Activated T-helper 1 cell treated with Interleukin-2 at 50 U/mL for 16 hours (primary cell): ENCODE measurements around the gene MYT1.
"Not testable (repeated sequence)": the region's sequence is repeated elsewhere in the genome, so short reads cannot be mapped to it uniquely, and the experiment has no call there.

Source experiments
- DNase-seq: peaks from one replicate; pipeline ENCODE4 v3.0.0-alpha.2; 2020; ENCODE audit warnings: low read depth

MYT1 gene

DNA sequence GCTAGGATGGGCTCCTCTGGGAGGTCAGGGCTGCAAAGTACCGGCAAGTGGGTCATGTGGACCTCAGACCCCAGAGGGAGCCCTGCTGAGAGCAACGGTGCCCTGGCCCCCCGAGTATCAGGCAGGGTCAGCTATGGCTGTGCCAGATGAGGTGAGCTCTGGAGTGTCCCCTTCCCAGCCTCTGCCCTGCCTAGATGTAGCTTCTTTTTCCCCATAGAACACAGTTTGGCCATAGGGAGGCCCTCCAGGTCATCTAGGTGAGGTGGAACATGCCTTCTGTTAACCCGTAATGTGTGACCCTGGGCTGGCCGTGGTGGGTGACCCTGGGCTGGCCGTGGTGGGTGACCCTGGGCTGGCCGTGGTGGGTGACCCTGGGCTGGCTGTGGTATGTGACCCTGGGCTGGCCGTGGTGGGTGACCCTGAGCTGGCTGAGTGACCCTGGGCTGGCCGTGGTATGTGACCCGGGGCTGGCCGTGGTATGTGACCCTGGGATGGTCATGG, 70.1 kb downstream of the MYT1 start:
- DNase-seq = no peak

DNA sequence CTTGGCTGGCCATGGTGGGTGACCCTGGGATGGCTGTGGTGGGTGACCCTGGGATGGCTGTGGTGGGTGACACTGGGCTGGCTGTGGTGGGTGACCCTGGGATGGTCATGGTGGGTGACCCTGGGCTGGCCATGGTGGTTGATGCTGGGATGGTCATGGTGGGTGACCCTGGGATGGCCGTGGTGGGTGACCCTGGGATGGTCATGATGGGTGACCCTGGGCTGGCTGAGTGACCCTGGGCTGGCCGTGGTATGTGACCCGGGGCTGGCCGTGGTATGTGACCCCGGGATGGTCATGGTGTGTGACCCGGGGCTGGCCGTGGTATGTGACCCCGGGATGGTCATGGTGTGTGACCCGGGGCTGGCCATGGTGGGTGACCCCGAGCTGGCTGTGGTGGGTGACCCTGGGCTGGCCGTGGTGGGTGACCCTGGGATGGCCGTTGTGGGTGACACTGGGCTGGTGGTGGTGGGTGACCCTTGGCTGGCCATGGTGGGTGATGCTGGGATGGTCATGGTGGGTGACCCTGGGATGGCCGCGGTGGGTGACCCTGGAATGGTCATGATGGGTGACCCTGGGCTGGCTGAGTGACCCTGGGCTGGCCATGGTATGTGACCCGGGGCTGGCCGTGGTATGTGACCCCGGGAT, 70.8 kb downstream of the MYT1 start:
- not testable (repeated sequence) for DNase-seq

DNA sequence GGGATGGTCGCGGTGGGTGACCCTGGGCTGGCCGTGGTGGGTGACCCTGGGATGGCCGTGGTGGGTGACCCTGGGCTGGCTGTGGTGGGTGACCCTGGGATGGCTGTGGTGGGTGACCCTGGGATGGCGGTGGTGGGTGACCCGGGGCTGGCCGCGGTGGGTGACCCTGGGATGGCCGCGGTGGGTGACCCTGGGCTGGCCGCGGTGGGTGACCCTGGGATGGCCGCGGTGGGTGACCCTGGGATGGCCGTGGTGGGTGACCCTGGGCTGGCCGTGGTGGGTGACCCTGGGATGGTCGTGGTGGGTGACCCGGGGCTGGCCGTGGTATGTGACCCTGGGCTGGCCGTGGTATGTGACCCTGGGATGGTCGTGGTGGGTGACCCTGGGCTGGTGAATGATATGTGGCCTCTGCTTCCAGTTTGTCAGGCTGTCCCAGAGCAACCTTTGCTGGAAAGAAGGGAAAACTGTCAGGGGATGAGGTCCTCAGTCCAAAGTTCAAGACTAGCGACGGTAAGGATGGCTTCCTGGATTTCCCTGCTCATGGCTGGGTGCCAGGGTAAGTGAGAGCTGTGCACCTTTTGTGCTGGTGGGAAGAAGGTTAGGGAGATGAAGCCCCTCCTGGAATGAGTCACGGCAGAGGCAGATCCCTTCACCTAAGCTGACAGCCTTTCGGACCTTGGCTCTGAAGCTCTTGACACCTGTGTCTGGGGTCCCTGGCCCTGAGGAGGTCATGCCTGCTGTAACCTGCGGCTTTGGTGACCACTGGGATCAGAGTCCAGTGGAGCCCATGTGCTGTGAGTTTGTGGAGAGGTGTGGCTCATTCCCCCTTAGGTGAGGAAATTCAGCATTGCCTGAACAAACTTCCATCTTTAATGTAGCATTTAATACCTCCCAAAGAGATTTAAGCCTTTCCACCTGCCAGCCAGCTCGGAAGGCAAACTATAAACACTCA, 72.2 kb downstream of the MYT1 start:
- DNase-seq = no peak

DNA sequence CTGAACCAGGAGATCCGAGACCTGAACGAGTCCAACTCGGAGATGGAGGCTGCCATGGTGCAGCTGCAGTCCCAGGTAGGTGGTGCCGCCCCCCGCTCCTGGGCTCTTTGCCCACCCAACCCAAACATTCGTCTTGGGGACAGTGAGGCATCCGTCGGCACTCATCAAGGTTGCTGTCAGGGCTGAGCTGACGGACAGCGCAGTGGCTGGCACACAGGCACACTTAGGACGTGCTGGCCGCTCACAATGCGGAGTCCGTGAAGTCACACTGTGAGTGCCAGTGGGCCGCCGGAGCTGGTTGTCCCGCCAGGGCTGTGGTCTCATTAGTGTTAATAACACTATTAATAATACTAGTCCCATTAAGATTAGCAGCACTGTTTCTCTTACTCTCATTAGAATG, 73.1 kb downstream of the MYT1 start:
- DNase-seq = no peak

GRCh38 chr20:64238115-64238825, 74.0 kb downstream of the MYT1 start:
- no peak for DNase-seq

- DNase-seq = no peak
Observed at GRCh38 chr20:64238851-64239387, 74.7 kb downstream of the MYT1 start.

- DNase-seq = no peak
Observed at GRCh38 chr20:64239449-64240242, 75.4 kb downstream of the MYT1 start.

DNA sequence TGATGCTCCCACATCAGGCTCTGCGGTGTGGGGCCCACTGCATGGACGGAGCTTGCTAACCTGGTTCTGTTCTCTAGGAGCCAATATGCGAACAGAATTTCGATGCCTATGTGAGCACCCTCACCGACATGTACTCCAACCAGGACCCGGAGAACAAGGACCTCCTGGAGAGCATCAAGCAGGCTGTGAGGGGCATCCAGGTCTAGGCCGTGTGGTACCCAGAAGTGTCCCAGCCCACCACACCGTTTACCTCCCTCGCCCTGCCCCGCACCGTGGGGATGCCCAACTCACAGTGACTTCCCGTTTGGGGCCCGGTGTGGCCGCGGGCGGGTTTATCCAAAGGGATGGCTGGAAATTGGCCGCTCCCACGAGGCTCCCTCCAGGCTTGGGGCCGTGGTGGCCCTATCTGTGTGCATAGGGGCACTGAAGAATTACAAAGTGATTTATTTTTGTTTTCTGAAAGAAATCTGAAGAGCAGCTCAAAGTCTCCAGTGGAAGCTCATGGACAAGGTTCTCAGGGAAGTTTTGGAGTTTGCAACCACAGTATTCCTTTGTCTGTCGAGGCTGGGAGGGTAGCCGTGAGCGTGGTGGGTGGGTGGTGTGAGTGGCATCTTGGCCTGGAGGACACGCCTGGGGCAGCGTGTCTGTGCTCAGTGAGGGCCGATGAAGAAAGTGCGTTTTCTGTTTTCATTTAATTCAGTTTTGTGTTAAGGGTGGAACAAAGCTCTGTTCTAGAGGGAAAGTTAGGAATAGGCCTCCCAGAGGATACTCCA, 76.2 kb downstream of the MYT1 start:
- DNase-seq = no peak

GRCh38 chr20:64241061-64241460, 76.8 kb downstream of the MYT1 start:
- DNase-seq = no peak

DNA sequence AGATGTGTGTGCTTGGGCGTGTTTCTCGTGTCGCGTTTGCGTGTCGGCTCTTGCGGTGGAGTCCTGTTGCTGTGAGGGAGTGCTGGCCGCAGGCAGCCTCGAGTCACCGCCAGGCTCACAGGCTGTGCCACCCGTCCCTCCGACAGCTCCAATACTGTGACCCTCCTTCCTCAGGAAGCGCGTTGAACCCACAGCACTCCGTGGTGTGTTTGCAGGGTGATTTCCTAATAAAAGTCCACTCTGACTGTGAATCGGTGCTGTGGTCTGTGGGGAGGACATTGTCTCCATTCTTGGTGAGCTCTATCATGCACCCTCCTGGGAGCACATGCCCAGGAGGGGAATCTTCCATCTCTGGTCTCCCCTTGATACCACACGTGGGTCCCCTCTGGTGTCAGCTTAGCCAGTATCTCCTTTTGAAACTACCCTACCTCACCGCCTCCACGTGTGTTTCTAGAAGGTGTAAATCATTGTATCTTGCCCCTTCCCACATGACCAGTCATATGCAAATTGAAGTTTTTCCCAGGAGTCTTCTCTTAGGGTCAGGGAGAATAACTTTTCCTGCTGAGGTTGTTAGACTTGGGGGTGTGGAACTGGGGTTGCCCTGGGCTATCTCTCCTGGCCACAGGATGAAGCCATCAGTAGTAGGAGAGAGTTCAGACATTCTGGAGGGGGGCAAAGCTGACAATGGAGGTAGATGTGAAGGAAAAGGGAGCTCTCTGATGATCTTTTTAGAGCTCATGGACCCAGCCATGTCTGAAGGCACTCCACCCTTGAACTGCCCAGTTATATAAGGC, 77.9 kb downstream of the MYT1 start:
- DNase-seq = no peak

- DNase-seq = no peak
Observed at GRCh38 chr20:64242797-64243475, 78.7 kb downstream of the MYT1 start.

DNA sequence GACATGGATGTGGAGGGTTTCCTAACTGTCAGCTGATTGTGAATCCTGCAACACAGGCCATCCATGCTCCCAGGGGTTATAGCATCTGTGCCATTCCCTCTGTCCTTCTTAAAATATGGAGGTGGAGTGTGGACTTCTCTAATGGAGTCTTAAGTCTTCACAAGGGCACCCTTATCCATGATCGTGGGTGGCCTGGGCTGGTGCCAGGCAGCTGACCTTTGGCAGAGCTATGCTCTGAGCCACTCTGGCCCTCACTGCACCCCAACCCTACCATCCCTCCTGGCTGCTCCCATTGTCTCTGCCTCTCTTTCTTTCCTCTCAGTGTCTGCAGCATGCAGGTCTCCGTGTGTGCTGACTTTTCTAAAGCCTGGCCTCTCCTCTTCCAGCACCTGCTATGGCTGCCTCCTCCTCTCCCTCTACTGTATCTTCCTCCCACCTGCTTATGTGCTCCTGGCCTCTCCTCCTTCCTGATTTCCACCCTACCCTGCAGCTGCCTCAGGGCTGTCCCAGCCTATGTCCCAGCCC, 80.1 kb downstream of the MYT1 start:
- no peak for DNase-seq

- no peak for DNase-seq
Observed at GRCh38 chr20:64244870-64245603, 80.8 kb downstream of the MYT1 start.

GRCh38 chr20:64245746-64246595, 81.7 kb downstream of the MYT1 start:
- no peak for DNase-seq

GRCh38 chr20:64246616-64247306, 82.5 kb downstream of the MYT1 start:
- no peak for DNase-seq

- DNase-seq = no peak
Observed at GRCh38 chr20:64247307-64247618, 83.0 kb downstream of the MYT1 start.
